Testis (tissue), 2 donors: ENCODE results near the gene CNTNAP3B.
"Not testable (repeated sequence)": the region's sequence is repeated elsewhere in the genome, so short reads cannot be mapped to it uniquely, and the experiment has no call there.

Source experiments
- CTCF ChIP-seq, 3 experiments: fragments of 450-650 bp in 2 of 3; fragments of 200-600 bp in 1 of 3; sonication (generic) in 1 of 3; IDR thresholded peaks; one replicate each; pipeline ENCODE4 v1.5.1; 2016 to 2019; ENCODE audit warnings: antibody characterized with exemption in 3 of 3, mild to moderate bottlenecking in 2 of 3, moderate library complexity in 1 of 3
- POLR2A ChIP-seq: fragments of 450-650 bp; IDR thresholded peaks from one replicate; pipeline ENCODE4 v1.6.1; 2017; ENCODE audit warnings: antibody characterized with exemption, mild to moderate bottlenecking, moderate library complexity

DNA sequence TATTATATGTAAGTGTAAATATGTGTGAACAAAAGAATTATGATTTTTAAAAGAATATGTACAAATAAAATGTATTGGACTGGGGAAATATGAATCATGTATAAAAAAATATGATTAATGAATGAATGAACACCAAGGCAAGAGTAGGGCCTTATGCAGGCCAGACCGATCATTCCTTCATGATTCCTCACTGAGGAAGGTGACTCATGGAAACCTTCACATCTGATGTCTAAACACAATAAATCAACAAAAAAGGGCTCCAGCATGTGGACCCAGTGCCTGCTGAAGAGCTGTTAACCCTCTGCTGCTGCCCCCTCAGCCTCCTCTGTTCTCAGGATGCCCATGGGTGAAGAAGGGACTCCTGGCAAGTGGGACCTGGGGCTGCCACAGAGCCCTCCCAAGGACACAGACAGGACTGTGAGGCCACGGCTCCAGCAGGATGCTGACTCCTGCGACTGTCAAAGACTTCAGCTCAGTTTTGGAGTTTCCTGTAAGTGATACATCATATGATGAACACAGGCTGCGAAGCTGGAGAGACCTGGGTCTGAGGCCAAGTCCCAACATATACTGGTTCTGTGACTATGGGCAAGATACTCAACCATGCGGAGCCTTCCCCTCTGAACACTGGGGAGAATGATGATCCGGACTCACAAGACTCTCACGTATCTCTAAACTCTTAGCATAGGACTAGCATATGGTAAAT is 110.9 kb downstream of the CNTNAP3B start:
- not testable (repeated sequence) for TF ChIP-seq CTCF (IDR thresholded peaks at IDR 0.05); POLR2A
